Activated naive CD8-positive, alpha-beta T cell treated with anti-CD3 and anti-CD28 coated beads for 36 hours (primary cell): ENCODE data around the gene USP31. TPM values are rescaled to one million over a fixed set of nuclear protein-coding genes. Genes with fewer than 3 reads are reported as not detected.
"Not testable (repeated sequence)": the region's sequence is repeated elsewhere in the genome, so short reads cannot be mapped to it uniquely, and the experiment has no call there.

ENCODE experiments used
- DNase-seq: peaks from one replicate; pipeline ENCODE4 v3.0.0; 2021
- H3K27ac Mint-ChIP-seq: one replicate; pipeline ENCODE4 v1.8.0; 2022; ENCODE audit warnings: mild to moderate bottlenecking, moderate library complexity, mixed read lengths
- H3K27me3 Mint-ChIP-seq: one replicate; pipeline ENCODE4 v1.8.0; 2022; ENCODE audit warnings: mild to moderate bottlenecking, mixed read lengths
- H3K36me3 Mint-ChIP-seq: one replicate; pipeline ENCODE4 v1.8.0; 2021; ENCODE audit warnings: mild to moderate bottlenecking, mixed read lengths
- H3K4me1 Mint-ChIP-seq: one replicate; pipeline ENCODE4 v1.8.0; 2021; ENCODE audit warnings: mixed read lengths
- H3K4me3 Mint-ChIP-seq: one replicate; pipeline ENCODE4 v1.8.0; 2022; ENCODE audit warnings: mild to moderate bottlenecking, moderate library complexity, mixed read lengths
- H3K9me3 Mint-ChIP-seq: one replicate; pipeline ENCODE4 v1.8.0; 2022; ENCODE audit warnings: mixed read lengths
- total RNA-seq, 2 experiments: library from RNA; stranded (reverse); gene quantifications; one replicate each; pipeline ENCODE4 v1.2.3, GENCODE V29; 2021

USP31 gene
- total RNA-seq, 2 experiments from 2014 or later, result 5.2 to 6.3 TPM

GRCh38 chr16:23146877-23147601 lies 2.2 kb downstream of the USP31 start:
- Mint-ChIP-seq H3K4me3 (peak overlapping the region; percentile 20), H3K9me3 (no peaks in the 10 kb centered on the region), H3K27ac (no peak overlapping the region), H3K36me3 (peaks cover 19% of the 10 kb centered on the region), H3K27me3 (peaks cover 4% of the 10 kb centered on the region), H3K4me1 (peaks cover 26% of the 10 kb centered on the region)
- no peak for DNase-seq

- Mint-ChIP-seq H3K27ac (no peak overlapping the region), H3K9me3 (no peaks in the 10 kb centered on the region), H3K4me3 (no peak overlapping the region), H3K36me3 (peaks cover 17% of the 10 kb centered on the region), H3K27me3 (no peaks in the 10 kb centered on the region), H3K4me1 (peaks cover 26% of the 10 kb centered on the region)
- DNase-seq, result no peak
These were observed 3.6 kb downstream of the USP31 start for GRCh38 chr16:23145608-23146007.

- H3K27ac Mint-ChIP-seq, result no peak overlapping the region
- peaks cover 24% of the 10 kb centered on the region for H3K4me1 Mint-ChIP-seq
- DNase-seq, result no peak
- H3K36me3 Mint-ChIP-seq, result peaks cover 17% of the 10 kb centered on the region
- H3K27me3 Mint-ChIP-seq, result no peaks in the 10 kb centered on the region
- no peaks in the 10 kb centered on the region for H3K9me3 Mint-ChIP-seq
- no peak overlapping the region for H3K4me3 Mint-ChIP-seq
These were observed 4.1 kb downstream of the USP31 start for GRCh38 chr16:23145186-23145585.

- not testable (repeated sequence) for H3K4me3 Mint-ChIP-seq, H3K27ac Mint-ChIP-seq, H3K9me3 Mint-ChIP-seq, DNase-seq, H3K27me3 Mint-ChIP-seq
- Mint-ChIP-seq H3K4me1 (peaks cover 19% of the 10 kb centered on the region), H3K36me3 (peaks cover 17% of the 10 kb centered on the region)
These were observed 4.9 kb downstream of the USP31 start for GRCh38 chr16:23144393-23144792.

- no peak overlapping the region for H3K4me3 Mint-ChIP-seq
- no peak overlapping the region for H3K27ac Mint-ChIP-seq
- peaks cover 6% of the 10 kb centered on the region for H3K9me3 Mint-ChIP-seq
- H3K27me3 Mint-ChIP-seq, result no peaks in the 10 kb centered on the region
- peaks cover 23% of the 10 kb centered on the region for H3K36me3 Mint-ChIP-seq
- DNase-seq, result no peak
- peaks cover 19% of the 10 kb centered on the region for H3K4me1 Mint-ChIP-seq
These were observed 5.9 kb downstream of the USP31 start for GRCh38 chr16:23143391-23143790.

- no peak for DNase-seq
- H3K36me3 Mint-ChIP-seq, result peaks cover 27% of the 10 kb centered on the region
These were observed 7.1 kb downstream of the USP31 start for GRCh38 chr16:23141959-23142740.

GRCh38 chr16:23141500-23141899 lies 7.8 kb downstream of the USP31 start:
- Mint-ChIP-seq H3K27me3 (no peaks in the 10 kb centered on the region), H3K4me1 (peaks cover 8% of the 10 kb centered on the region), H3K36me3 (peaks cover 29% of the 10 kb centered on the region), H3K27ac (no peak overlapping the region), H3K9me3 (peaks cover 18% of the 10 kb centered on the region), H3K4me3 (no peak overlapping the region)
- no peak for DNase-seq

More at GRCh38 chr16:23141959-23142740, 7.1 kb downstream of the USP31 start:
- no peaks in the 10 kb centered on the region for H3K27me3 Mint-ChIP-seq
- peaks cover 15% of the 10 kb centered on the region for H3K9me3 Mint-ChIP-seq
- no peak overlapping the region for H3K27ac Mint-ChIP-seq
- no peak overlapping the region for H3K4me3 Mint-ChIP-seq
- H3K4me1 Mint-ChIP-seq, result peaks cover 12% of the 10 kb centered on the region

GRCh38 chr16:23141033-23141432 lies 8.2 kb downstream of the USP31 start:
- H3K36me3 Mint-ChIP-seq, result peaks cover 31% of the 10 kb centered on the region
- H3K4me1 Mint-ChIP-seq, result peaks cover 8% of the 10 kb centered on the region
- peaks cover 20% of the 10 kb centered on the region for H3K9me3 Mint-ChIP-seq
- H3K27me3 Mint-ChIP-seq, result no peaks in the 10 kb centered on the region
- DNase-seq, result no peak
- no peak overlapping the region for H3K27ac Mint-ChIP-seq
- H3K4me3 Mint-ChIP-seq, result no peak overlapping the region

- Mint-ChIP-seq H3K36me3 (peaks cover 34% of the 10 kb centered on the region), H3K4me1 (peaks cover 7% of the 10 kb centered on the region), H3K27me3 (no peaks in the 10 kb centered on the region)
These were observed 9.1 kb downstream of the USP31 start for GRCh38 chr16:23140107-23140506.

GRCh38 chr16:23137818-23138217 lies 11.4 kb downstream of the USP31 start:
- H3K9me3 Mint-ChIP-seq, result peaks cover 26% of the 10 kb centered on the region
- no peaks in the 10 kb centered on the region for H3K27me3 Mint-ChIP-seq
- H3K4me3 Mint-ChIP-seq, result no peak overlapping the region
- H3K36me3 Mint-ChIP-seq, result peaks cover 34% of the 10 kb centered on the region
- H3K27ac Mint-ChIP-seq, result no peak overlapping the region
- DNase-seq, result no peak
- H3K4me1 Mint-ChIP-seq, result peaks cover 7% of the 10 kb centered on the region

More at GRCh38 chr16:23140107-23140506, 9.1 kb downstream of the USP31 start:
- H3K9me3 Mint-ChIP-seq, result peaks cover 25% of the 10 kb centered on the region
- H3K4me3 Mint-ChIP-seq, result no peak overlapping the region
- H3K27ac Mint-ChIP-seq, result no peak overlapping the region
- DNase-seq, result no peak

- Mint-ChIP-seq H3K27me3 (no peaks in the 10 kb centered on the region), H3K4me3 (no peak overlapping the region), H3K4me1 (peaks cover 10% of the 10 kb centered on the region), H3K36me3 (peaks cover 34% of the 10 kb centered on the region), H3K27ac (no peak overlapping the region), H3K9me3 (peaks cover 26% of the 10 kb centered on the region)
- DNase-seq, result no peak
These were observed 12.0 kb downstream of the USP31 start for GRCh38 chr16:23137256-23137655.

GRCh38 chr16:23134274-23134673 lies 15.0 kb downstream of the USP31 start:
- Mint-ChIP-seq H3K4me3 (no peak overlapping the region), H3K9me3 (peaks cover 26% of the 10 kb centered on the region), H3K36me3 (peaks cover 34% of the 10 kb centered on the region), H3K4me1 (peaks cover 17% of the 10 kb centered on the region), H3K27ac (no peak overlapping the region), H3K27me3 (no peaks in the 10 kb centered on the region)
- no peak for DNase-seq

GRCh38 chr16:23132775-23133463 lies 16.3 kb downstream of the USP31 start:
- no peak for DNase-seq
- Mint-ChIP-seq H3K9me3 (peaks cover 16% of the 10 kb centered on the region), H3K4me1 (peaks cover 17% of the 10 kb centered on the region), H3K27ac (no peak overlapping the region), H3K27me3 (no peaks in the 10 kb centered on the region), H3K36me3 (peaks cover 23% of the 10 kb centered on the region), H3K4me3 (no peak overlapping the region)

- H3K9me3 Mint-ChIP-seq, result peaks cover 10% of the 10 kb centered on the region
- H3K4me3 Mint-ChIP-seq, result no peak overlapping the region
- H3K36me3 Mint-ChIP-seq, result peaks cover 17% of the 10 kb centered on the region
- no peak for DNase-seq
- H3K27ac Mint-ChIP-seq, result no peak overlapping the region
- H3K27me3 Mint-ChIP-seq, result no peaks in the 10 kb centered on the region
- H3K4me1 Mint-ChIP-seq, result peaks cover 17% of the 10 kb centered on the region
These were observed 17.2 kb downstream of the USP31 start for GRCh38 chr16:23131931-23132621.

GRCh38 chr16:23131436-23131835 lies 17.8 kb downstream of the USP31 start:
- peaks cover 17% of the 10 kb centered on the region for H3K4me1 Mint-ChIP-seq
- no peak overlapping the region for H3K4me3 Mint-ChIP-seq
- no peaks in the 10 kb centered on the region for H3K27me3 Mint-ChIP-seq
- H3K36me3 Mint-ChIP-seq, result peaks cover 14% of the 10 kb centered on the region
- no peak for DNase-seq
- no peak overlapping the region for H3K27ac Mint-ChIP-seq
- peaks cover 8% of the 10 kb centered on the region for H3K9me3 Mint-ChIP-seq
